GM21381 (cell line): Measurements from ENCODE around the gene BDH2.
A peak's percentile ranks its signal among the peaks of the same experiment; 100 is the strongest.

Experiments
- ATAC-seq: cut with Tn5 transposase; IDR thresholded peaks from one replicate; pipeline ENCODE4 v1.9.1; 2021; ENCODE audit warnings: mild to moderate bottlenecking, moderate library complexity; ENCODE audit not compliant: unreplicated experiment

The BDH2 gene

GRCh38 chr4:103085555-103086196 lies 14.0 kb downstream of the BDH2 start:
- ATAC-seq = no peak

- no peak for ATAC-seq
Measured at GRCh38 chr4:103079621-103080020, 20.0 kb downstream of the BDH2 start.

- ATAC-seq = peak; percentile 50
Measured at GRCh38 chr4:103076747-103077347, 22.8 kb downstream of the BDH2 start, which contains the start of gene SLC9B2. Gene SLC9B2, minus strand, starts transcription at chr4:103076761. Its CDS starts 9,211 bp downstream, at chr4:103067550.

- ATAC-seq = peak; percentile 51
Measured at GRCh38 chr4:103075894-103076746, 23.5 kb downstream of the BDH2 start.

GRCh38 chr4:103075435-103075893 lies 24.2 kb downstream of the BDH2 start:
- no peak for ATAC-seq

DNA sequence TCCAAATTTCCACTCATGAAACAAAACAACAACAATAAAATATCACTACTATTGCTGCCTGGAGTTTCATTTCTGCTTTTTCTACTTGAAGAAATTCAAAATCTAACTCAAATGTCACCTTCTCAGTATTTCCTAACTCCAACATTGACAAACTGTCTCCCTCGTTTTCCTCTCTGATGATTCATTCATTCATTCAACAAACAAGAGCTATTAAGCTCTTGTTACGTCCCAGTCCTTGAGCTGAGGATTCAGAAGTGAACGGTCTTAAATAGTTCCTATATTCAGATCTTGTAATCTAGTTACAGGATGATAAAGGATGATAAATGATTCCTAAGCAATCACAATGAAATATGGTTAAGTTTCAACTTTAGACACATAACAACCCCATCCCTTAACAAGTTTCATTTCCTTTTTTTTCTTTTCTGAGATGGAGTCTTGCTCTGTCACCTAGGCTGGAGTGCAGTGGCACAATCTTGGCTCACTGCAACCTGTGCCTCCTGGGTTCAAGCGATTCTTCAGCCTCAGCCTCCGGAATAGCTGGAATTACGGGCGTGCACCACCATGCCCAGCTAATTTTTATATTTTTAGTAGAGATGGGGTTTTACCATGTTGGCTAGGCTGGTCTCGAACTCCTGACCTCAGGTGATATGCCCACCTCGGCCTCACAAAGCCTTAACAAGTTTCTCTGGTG lies 24.7 kb downstream of the BDH2 start:
- ATAC-seq = peak; percentile 34

DNA sequence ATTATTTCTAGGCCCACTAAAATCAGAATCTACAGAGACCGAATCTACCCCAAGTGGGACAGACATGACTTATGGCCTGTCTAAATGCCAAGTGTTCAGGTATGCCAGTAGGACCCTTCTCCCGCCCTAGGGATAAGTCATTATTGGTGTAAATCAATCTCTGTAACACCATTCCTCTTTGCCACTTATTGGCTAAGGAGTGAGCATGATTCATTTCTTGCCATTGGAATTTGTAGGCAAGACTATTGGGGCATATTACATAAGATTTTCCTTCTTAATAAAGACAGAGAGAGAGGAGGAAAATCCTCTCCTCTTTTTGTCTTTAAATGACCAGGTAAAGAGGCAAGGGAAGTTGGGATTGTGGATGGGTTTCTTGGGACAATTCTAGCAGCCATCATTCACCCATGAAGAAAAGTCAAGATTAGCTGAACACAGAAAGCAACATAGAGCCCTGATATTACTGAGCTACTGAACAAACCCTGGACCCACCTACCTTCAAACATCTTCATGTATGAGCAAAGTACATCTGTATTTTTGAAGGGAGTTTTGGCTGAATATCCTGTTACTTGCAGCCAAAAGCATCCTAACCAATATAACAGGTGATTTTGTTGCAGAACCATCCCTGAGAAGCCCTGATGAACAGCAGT lies 25.7 kb downstream of the BDH2 start:
- ATAC-seq = no peak

DNA sequence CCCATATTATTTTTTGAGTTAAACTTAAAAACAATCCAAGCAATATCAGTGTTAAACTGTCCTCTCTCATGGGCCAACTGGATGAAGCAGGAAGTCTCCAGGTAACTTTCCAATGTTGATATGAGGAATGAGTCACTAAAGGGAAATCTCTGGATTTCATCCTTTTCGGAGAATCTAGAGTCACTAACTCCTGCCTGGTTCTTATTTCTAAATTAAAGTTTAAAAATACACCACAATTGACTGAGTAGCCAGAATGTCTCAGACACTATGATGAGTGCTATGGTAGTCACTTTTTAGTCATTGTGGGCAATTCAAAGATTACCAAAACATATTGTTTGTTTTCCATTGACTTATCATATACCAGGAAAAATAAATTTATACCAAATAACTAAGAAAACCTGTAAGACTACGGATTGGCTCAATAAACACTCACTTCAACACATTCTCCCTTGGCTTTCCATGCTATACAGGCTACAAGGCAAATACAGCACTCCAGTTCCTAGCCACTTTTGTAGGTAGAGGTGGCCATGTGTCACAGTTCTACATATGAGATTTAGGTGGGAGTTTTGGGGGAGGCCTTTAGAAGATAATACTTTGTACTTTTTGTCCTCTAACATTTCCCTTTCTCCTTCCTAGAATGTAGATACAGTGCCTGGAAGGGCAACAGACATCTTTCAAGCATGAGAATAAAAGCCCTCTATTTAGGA lies 31.6 kb downstream of the BDH2 start:
- ATAC-seq = no peak

GRCh38 chr4:103060453-103061148 lies 39.0 kb downstream of the BDH2 start:
- no peak for ATAC-seq

GRCh38 chr4:103054030-103054429 lies 45.6 kb downstream of the BDH2 start:
- ATAC-seq = no peak

GRCh38 chr4:103052779-103053178 lies 46.9 kb downstream of the BDH2 start:
- no peak for ATAC-seq

DNA sequence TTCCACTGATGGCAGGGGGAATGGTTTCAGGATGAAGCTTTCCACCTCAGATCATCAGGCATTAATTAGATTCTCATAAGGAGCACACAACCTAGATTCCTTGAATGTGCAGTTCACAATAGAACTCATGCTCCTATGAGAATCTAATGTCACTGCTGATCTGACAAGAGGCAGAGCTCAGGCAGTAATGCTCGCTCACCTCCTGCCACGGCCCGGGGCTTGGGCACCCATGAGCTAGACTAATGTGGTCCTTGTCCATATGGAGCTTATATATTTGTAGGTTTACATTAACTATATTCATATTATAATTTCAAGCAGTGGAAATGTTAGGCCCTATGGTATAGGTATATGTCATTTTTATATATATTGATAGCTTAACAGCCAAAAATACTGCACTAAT lies 47.5 kb downstream of the BDH2 start:
- ATAC-seq = no peak

- no peak for ATAC-seq
Measured at GRCh38 chr4:103050736-103051436, 48.7 kb downstream of the BDH2 start.

GRCh38 chr4:103046416-103047290 lies 53.0 kb downstream of the BDH2 start:
- peak; percentile 92 for ATAC-seq

GRCh38 chr4:103044183-103044582 lies 55.5 kb downstream of the BDH2 start:
- ATAC-seq = no peak

GRCh38 chr4:103036169-103036568 lies 63.5 kb downstream of the BDH2 start:
- ATAC-seq = no peak

DNA sequence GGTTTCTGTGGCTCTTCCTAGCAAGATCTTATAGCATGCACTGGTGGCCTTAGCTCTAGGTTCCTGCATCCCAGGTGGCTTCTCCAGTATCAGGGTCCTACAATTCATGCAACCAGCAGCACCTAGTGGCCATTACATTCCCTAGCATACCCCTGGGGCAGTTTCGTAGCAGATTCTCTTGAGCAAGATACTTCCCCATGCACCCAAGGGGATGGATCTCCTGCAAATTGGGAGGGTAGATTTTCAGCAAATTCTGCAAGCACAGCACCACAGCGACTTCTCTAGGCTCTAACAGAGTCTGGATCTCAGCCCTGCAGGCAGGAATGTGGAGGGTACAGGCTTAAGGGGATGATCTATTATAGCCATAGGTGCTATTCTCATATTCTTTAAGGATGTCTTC lies 67.1 kb downstream of the BDH2 start:
- ATAC-seq = peak; percentile 71

GRCh38 chr4:103030791-103031190 lies 68.8 kb downstream of the BDH2 start:
- no peak for ATAC-seq
